ENCODE results near the gene TUBGCP6. TPM values are rescaled to one million over a fixed set of nuclear protein-coding genes. Genes with fewer than 3 reads are reported as not detected.

The TUBGCP6 gene
- total RNA-seq, 4 donors from 2014 or later, result 64.6 to 102 (median 80.3) TPM

GRCh38 chr22:50278956-50279619 is 34.3 kb upstream of the TUBGCP6 start:
- H3K4me1 ChIP-seq, result peaks cover 0 to 12% of the 10 kb centered on the region in 2 donors
- H3K9me3 ChIP-seq, result no peaks in the 10 kb centered on the region
- intact Hi-C loops (cut with DNase I), result loop anchor here (5.0 kb wide), 2 partner anchors 33 to 48 kb away; partner anchors contain the start of gene DENND6B
- peaks cover 89 to 92% of the 10 kb centered on the region in 2 donors for H3K36me3 ChIP-seq
- DNase-seq, result no peak
- TF ChIP-seq CTCF (IDR thresholded peaks at IDR 0.05) (no peak), POLR2A (IDR thresholded peaks at IDR 0.05) (no peak)
- H3K4me3 ChIP-seq (replicated peaks in 1 of 3), result no peak overlapping the region
- WGBS, 2 donors, result 89 to 94% methylated on average over 23 to 29 of the region's 30 CpGs
- no peak overlapping the region for H3K27ac ChIP-seq
- no peaks in the 10 kb centered on the region for H3K27me3 ChIP-seq

GRCh38 chr22:50278461-50278860 is 33.6 kb upstream of the TUBGCP6 start:
- no peak overlapping the region for H3K27ac ChIP-seq
- H3K4me3 ChIP-seq (replicated peaks in 1 of 3), result no peak overlapping the region
- DNase-seq, result no peak
- TF ChIP-seq CTCF (IDR thresholded peaks at IDR 0.05) (no peak), POLR2A (IDR thresholded peaks at IDR 0.05) (no peak)
- WGBS, 2 donors, result 96 to 100% methylated on average over 6 to 16 of the region's 21 CpGs
- no peaks in the 10 kb centered on the region for H3K9me3 ChIP-seq
- peaks cover 83 to 86% of the 10 kb centered on the region in 2 donors for H3K36me3 ChIP-seq
- no peaks in the 10 kb centered on the region for H3K27me3 ChIP-seq
- intact Hi-C loops (cut with DNase I), result loop anchor here (5.0 kb wide), 2 partner anchors 34 to 49 kb away; partner anchors contain the start of gene DENND6B
- peaks cover 0 to 12% of the 10 kb centered on the region in 2 donors for H3K4me1 ChIP-seq

GRCh38 chr22:50277761-50278160 is 32.9 kb upstream of the TUBGCP6 start:
- no peak for DNase-seq
- no peaks in the 10 kb centered on the region for H3K9me3 ChIP-seq
- intact Hi-C loops (cut with DNase I), result loop anchor here (5.0 kb wide), 2 partner anchors 35 to 50 kb away; partner anchors contain the start of gene DENND6B
- no peak overlapping the region for H3K27ac ChIP-seq
- H3K36me3 ChIP-seq, result peaks cover 76 to 79% of the 10 kb centered on the region in 2 donors
- H3K27me3 ChIP-seq, result no peaks in the 10 kb centered on the region
- no peak for TF ChIP-seq POLR2A (IDR thresholded peaks at IDR 0.05)
- TF ChIP-seq CTCF (IDR thresholded peaks at IDR 0.05), result no peak
- WGBS, 2 donors, result 90 to 94% methylated on average over 17 to 21 of the region's 25 CpGs
- H3K4me3 ChIP-seq (replicated peaks in 1 of 3), result no peak overlapping the region
- H3K4me1 ChIP-seq, result peaks cover 0 to 9% of the 10 kb centered on the region in 2 donors

GRCh38 chr22:50276143-50276542 is 31.3 kb upstream of the TUBGCP6 start:
- 69 to 86% methylated on average over 11 to 23 of the region's 25 CpGs for WGBS, 2 donors
- H3K36me3 ChIP-seq, result peaks cover 60 to 62% of the 10 kb centered on the region in 2 donors
- no peaks in the 10 kb centered on the region for H3K9me3 ChIP-seq
- no peak overlapping the region for H3K4me3 ChIP-seq (replicated peaks in 1 of 3)
- no peaks in the 10 kb centered on the region for H3K27me3 ChIP-seq
- H3K4me1 ChIP-seq, result peaks cover 10 to 12% of the 10 kb centered on the region in 2 donors
- TF ChIP-seq CTCF (IDR thresholded peaks at IDR 0.05) (peak in 2 of 6 experiments; percentile 27 to 50), POLR2A (IDR thresholded peaks at IDR 0.05) (no peak)
- H3K27ac ChIP-seq, result no peak overlapping the region
- intact Hi-C loops (cut with DNase I), result loop anchor here (5.0 kb wide), 2 partner anchors 36 to 51 kb away; partner anchors contain the start of gene DENND6B
- DNase-seq, result peak; percentile 48 to 49

All from thyroid gland (tissue), 4 donors.